Measurements from ENCODE around the gene SMIM35.

SMIM35 gene

DNA sequence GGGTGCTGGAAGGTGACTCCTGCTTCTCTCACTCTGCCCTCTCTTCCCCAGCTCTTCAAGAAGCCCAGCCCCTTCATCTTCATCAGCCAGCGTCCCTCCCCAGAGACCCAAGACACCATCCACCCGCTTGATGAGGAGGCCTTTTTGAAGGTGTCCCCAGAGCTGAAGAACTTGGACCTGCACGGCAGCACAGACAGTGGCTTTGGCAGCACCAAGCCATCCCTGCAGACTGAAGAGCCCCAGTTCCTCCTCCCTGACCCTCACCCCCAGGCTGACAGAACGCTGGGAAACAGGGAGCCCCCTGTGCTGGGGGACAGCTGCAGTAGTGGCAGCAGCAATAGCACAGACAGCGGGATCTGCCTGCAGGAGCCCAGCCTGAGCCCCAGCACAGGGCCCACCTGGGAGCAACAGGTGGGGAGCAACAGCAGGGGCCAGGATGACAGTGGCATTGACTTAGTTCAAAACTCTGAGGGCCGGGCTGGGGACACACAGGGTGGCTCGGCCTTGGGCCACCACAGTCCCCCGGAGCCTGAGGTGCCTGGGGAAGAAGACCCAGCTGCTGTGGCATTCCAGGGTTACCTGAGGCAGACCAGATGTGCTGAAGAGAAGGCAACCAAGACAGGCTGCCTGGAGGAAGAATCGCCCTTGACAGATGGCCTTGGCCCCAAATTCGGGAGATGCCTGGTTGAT lies 88.0 kb downstream of the SMIM35 start:
- Histone ChIP-seq H4K91ac (ENCODE audit: low read depth, low read length) (no peak overlapping the region), H3K79me2 (ENCODE audit: control insufficient read depth, insufficient read depth, low read length, poor library complexity) (no peaks in the 10 kb centered on the region), H3K4me2 (ENCODE audit: low read length) (no peak overlapping the region), H2BK120ac (ENCODE audit: insufficient read depth, low read length, poor library complexity) (no peak overlapping the region), H4K8ac (ENCODE audit: low read depth, low read length) (no peak overlapping the region), H4K12ac (ENCODE audit: low read depth, low read length) (no peak overlapping the region), H3K9me3 (ENCODE audit: insufficient read depth, low read depth, low read length) (peaks cover 3% of the 10 kb centered on the region), H3K9ac (ENCODE audit: low read length) (no peak overlapping the region), H3K36me3 (ENCODE audit: control insufficient read depth in 1 of 2, insufficient read depth in 2 of 2, low read length in 2 of 2) (no peaks in the 10 kb centered on the region), H2AK5ac (ENCODE audit: low read length) (no peak overlapping the region), H2BK5ac (ENCODE audit: low read depth, low read length, poor library complexity) (no peak overlapping the region), H2BK12ac (ENCODE audit: low read length) (no peak overlapping the region), H3K27ac (ENCODE audit: low read depth, low read length) (no peak overlapping the region), H3K27me3 (ENCODE audit: insufficient read depth, low read length) (no peaks in the 10 kb centered on the region), H3K4ac (ENCODE audit: low read depth, low read length) (no peak overlapping the region), H3K14ac (ENCODE audit: low read length) (no peak overlapping the region), H3K79me1 (ENCODE audit: low read length) (no peaks in the 10 kb centered on the region), H3K4me3 (ENCODE audit: low read depth, low read length) (no peak overlapping the region), H3K23ac (ENCODE audit: low read length) (no peak overlapping the region), H3K18ac (ENCODE audit: low read length) (no peak overlapping the region), H3K4me1 (ENCODE audit: control insufficient read depth in 1 of 2, insufficient read depth in 2 of 2, low read length in 2 of 2) (peaks cover 4% of the 10 kb centered on the region in 2 experiments), H2AFZ (ENCODE audit: insufficient read depth, low read length, poor library complexity) (no peak overlapping the region)
- no peak for DNase-seq
- no CpG with 5 or more reads among the region's 10 CpGs for WGBS (ENCODE audit: extremely low coverage, insufficient coverage, insufficient read length)

DNA sequence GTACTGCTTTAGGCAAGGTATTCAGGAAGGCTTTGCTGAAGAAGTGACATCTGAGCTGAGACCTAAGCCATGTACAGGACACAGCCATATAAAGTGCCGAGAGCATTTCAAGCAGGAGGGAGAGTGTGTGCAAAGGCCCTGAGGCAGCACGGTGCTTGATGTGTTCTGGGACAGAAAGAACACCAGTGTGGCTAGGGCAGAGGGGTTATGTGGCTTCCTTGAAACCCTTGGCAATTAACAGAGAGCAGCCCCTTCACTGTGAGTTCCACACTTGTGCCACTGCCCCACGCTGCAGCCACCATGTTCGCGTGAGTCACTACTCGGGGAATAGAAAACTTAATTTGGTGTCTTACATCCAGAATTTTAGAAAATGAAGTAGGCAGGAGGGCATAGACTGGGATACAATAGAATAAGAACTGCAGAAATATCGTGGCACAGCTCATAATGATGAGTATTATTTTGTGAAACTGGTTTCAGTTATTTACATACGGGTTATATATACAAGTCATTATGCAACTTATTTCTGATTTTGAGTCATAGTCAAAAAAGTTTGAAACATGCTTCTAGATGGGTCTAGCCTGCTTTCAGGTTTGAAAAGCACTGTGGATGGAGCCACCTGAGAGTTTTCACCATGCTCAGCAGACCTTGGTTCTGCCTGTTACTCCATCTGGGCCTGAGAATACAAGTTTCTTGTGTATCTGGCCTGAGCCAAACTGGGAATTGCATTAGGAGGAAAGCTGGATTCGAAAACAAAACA lies 88.8 kb downstream of the SMIM35 start:
- Histone ChIP-seq H3K36me3 (ENCODE audit: control insufficient read depth in 1 of 2, insufficient read depth in 2 of 2, low read length in 2 of 2) (no peaks in the 10 kb centered on the region), H2BK12ac (ENCODE audit: low read length) (no peak overlapping the region), H3K4me3 (ENCODE audit: low read depth, low read length) (no peak overlapping the region), H4K12ac (ENCODE audit: low read depth, low read length) (no peak overlapping the region), H2BK5ac (ENCODE audit: low read depth, low read length, poor library complexity) (no peak overlapping the region), H3K79me1 (ENCODE audit: low read length) (no peaks in the 10 kb centered on the region), H3K4me2 (ENCODE audit: low read length) (no peak overlapping the region), H3K4me1 (ENCODE audit: control insufficient read depth in 1 of 2, insufficient read depth in 2 of 2, low read length in 2 of 2) (peaks cover 3 to 4% of the 10 kb centered on the region in 2 experiments), H3K9me3 (ENCODE audit: insufficient read depth, low read depth, low read length) (peaks cover 3% of the 10 kb centered on the region), H2AFZ (ENCODE audit: insufficient read depth, low read length, poor library complexity) (no peak overlapping the region), H3K4ac (ENCODE audit: low read depth, low read length) (no peak overlapping the region), H2BK120ac (ENCODE audit: insufficient read depth, low read length, poor library complexity) (no peak overlapping the region), H3K27me3 (ENCODE audit: insufficient read depth, low read length) (no peaks in the 10 kb centered on the region), H3K27ac (ENCODE audit: low read depth, low read length) (no peak overlapping the region), H3K79me2 (ENCODE audit: control insufficient read depth, insufficient read depth, low read length, poor library complexity) (no peaks in the 10 kb centered on the region), H2AK5ac (ENCODE audit: low read length) (no peak overlapping the region), H3K23ac (ENCODE audit: low read length) (no peak overlapping the region), H4K8ac (ENCODE audit: low read depth, low read length) (no peak overlapping the region), H4K91ac (ENCODE audit: low read depth, low read length) (no peak overlapping the region), H3K14ac (ENCODE audit: low read length) (no peak overlapping the region), H3K9ac (ENCODE audit: low read length) (no peak overlapping the region), H3K18ac (ENCODE audit: low read length) (no peak overlapping the region)
- no peak for DNase-seq
- WGBS (ENCODE audit: extremely low coverage, insufficient coverage, insufficient read length) = no CpG with 5 or more reads among the region's 9 CpGs

DNA sequence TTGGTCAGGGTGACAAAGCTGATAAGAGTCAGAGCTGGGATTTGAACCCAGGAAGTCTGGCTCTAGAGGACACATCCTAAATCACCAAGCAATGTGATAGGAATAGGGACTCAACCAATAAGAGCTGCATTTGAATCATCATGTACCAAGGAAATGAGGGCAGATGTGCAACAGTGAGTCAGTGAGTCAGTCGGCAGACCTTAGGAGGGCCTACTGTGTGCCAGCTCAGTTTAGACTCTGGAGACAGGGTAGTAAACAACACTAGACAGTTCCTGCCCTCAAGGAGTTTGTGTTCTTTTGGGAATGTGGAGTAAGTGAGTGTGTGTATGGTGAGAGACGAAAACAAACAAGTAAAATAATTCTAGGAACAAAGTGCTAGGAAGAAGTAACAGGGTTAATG lies 89.4 kb downstream of the SMIM35 start:
- Histone ChIP-seq H3K4me2 (ENCODE audit: low read length) (no peak overlapping the region), H3K27me3 (ENCODE audit: insufficient read depth, low read length) (no peaks in the 10 kb centered on the region), H3K18ac (ENCODE audit: low read length) (no peak overlapping the region), H4K12ac (ENCODE audit: low read depth, low read length) (no peak overlapping the region), H3K14ac (ENCODE audit: low read length) (no peak overlapping the region), H2BK12ac (ENCODE audit: low read length) (no peak overlapping the region), H2AFZ (ENCODE audit: insufficient read depth, low read length, poor library complexity) (no peak overlapping the region), H3K9me3 (ENCODE audit: insufficient read depth, low read depth, low read length) (peaks cover 3% of the 10 kb centered on the region), H4K91ac (ENCODE audit: low read depth, low read length) (no peak overlapping the region), H2BK120ac (ENCODE audit: insufficient read depth, low read length, poor library complexity) (no peak overlapping the region), H3K4ac (ENCODE audit: low read depth, low read length) (no peak overlapping the region), H3K79me2 (ENCODE audit: control insufficient read depth, insufficient read depth, low read length, poor library complexity) (no peaks in the 10 kb centered on the region), H3K36me3 (ENCODE audit: control insufficient read depth in 1 of 2, insufficient read depth in 2 of 2, low read length in 2 of 2) (no peaks in the 10 kb centered on the region), H3K4me3 (ENCODE audit: low read depth, low read length) (no peak overlapping the region), H3K4me1 (ENCODE audit: control insufficient read depth in 1 of 2, insufficient read depth in 2 of 2, low read length in 2 of 2) (peaks cover 0 to 2% of the 10 kb centered on the region in 2 experiments), H2AK5ac (ENCODE audit: low read length) (no peak overlapping the region), H3K9ac (ENCODE audit: low read length) (no peak overlapping the region), H4K8ac (ENCODE audit: low read depth, low read length) (no peak overlapping the region), H3K23ac (ENCODE audit: low read length) (no peak overlapping the region), H2BK5ac (ENCODE audit: low read depth, low read length, poor library complexity) (no peak overlapping the region), H3K79me1 (ENCODE audit: low read length) (no peaks in the 10 kb centered on the region), H3K27ac (ENCODE audit: low read depth, low read length) (no peak overlapping the region)
- DNase-seq = no peak
- 100% methylated on average over 1 of the region's 2 CpGs for WGBS (ENCODE audit: extremely low coverage, insufficient coverage, insufficient read length)

DNA sequence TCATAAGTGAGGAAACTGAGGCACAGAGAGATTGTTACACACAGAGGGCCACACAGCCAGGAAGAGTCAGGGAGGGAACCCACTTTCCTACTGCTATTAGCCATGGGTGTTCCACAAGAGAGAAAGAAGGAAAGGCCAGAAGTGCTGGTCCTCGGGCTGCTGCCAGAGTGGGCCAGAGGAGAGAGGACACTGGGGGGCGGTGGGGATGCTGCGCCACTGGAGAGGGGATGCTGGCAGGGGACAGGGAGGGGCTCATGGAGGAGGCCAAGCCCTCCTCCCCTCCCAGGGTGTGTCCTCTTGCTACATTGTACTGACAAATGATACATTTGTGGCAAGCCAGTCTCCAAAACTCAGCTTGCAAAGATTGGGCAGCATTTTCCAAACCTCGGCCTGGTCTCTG lies 90.7 kb downstream of the SMIM35 start:
- Histone ChIP-seq H3K79me2 (ENCODE audit: control insufficient read depth, insufficient read depth, low read length, poor library complexity) (no peaks in the 10 kb centered on the region), H3K9me3 (ENCODE audit: insufficient read depth, low read depth, low read length) (peaks cover 3% of the 10 kb centered on the region), H3K4ac (ENCODE audit: low read depth, low read length) (no peak overlapping the region), H3K79me1 (ENCODE audit: low read length) (no peaks in the 10 kb centered on the region), H4K8ac (ENCODE audit: low read depth, low read length) (no peak overlapping the region), H3K36me3 (ENCODE audit: control insufficient read depth in 1 of 2, insufficient read depth in 2 of 2, low read length in 2 of 2) (no peaks in the 10 kb centered on the region), H2BK120ac (ENCODE audit: insufficient read depth, low read length, poor library complexity) (no peak overlapping the region), H3K14ac (ENCODE audit: low read length) (no peak overlapping the region), H4K12ac (ENCODE audit: low read depth, low read length) (no peak overlapping the region), H4K91ac (ENCODE audit: low read depth, low read length) (no peak overlapping the region), H2BK5ac (ENCODE audit: low read depth, low read length, poor library complexity) (no peak overlapping the region), H3K4me1 (ENCODE audit: control insufficient read depth in 1 of 2, insufficient read depth in 2 of 2, low read length in 2 of 2) (peaks cover 0 to 2% of the 10 kb centered on the region in 2 experiments), H3K23ac (ENCODE audit: low read length) (no peak overlapping the region), H3K18ac (ENCODE audit: low read length) (no peak overlapping the region), H2BK12ac (ENCODE audit: low read length) (no peak overlapping the region), H3K4me2 (ENCODE audit: low read length) (no peak overlapping the region), H3K27ac (ENCODE audit: low read depth, low read length) (no peak overlapping the region), H3K9ac (ENCODE audit: low read length) (no peak overlapping the region), H2AK5ac (ENCODE audit: low read length) (no peak overlapping the region), H2AFZ (ENCODE audit: insufficient read depth, low read length, poor library complexity) (no peak overlapping the region), H3K27me3 (ENCODE audit: insufficient read depth, low read length) (no peaks in the 10 kb centered on the region), H3K4me3 (ENCODE audit: low read depth, low read length) (no peak overlapping the region)
- DNase-seq = no peak
- no CpG with 5 or more reads among the region's 4 CpGs for WGBS (ENCODE audit: extremely low coverage, insufficient coverage, insufficient read length)
